DMS114 treated with DMSO at 0.1 percent for 48 hours (cell line): ENCODE data around the gene EOGT.

Source experiments
- DNase-seq: peaks from one replicate; lab custom pipeline; 2025; ENCODE audit not compliant: unreplicated experiment; lab: John Stamatoyannopoulos, UW

The EOGT gene

GRCh38 chr3:69009559-69010410, 3.7 kb downstream of the EOGT start:
- DNase-seq: no peak

GRCh38 chr3:69008980-69009379, 4.5 kb downstream of the EOGT start:
- DNase-seq: no peak

GRCh38 chr3:69005791-69006482, 7.5 kb downstream of the EOGT start:
- DNase-seq: no peak

- no peak for DNase-seq
Measured at GRCh38 chr3:69005071-69005790, 8.3 kb downstream of the EOGT start.

GRCh38 chr3:69004138-69004537, 9.3 kb downstream of the EOGT start:
- no peak for DNase-seq

- DNase-seq: no peak
Measured at GRCh38 chr3:68999605-69000004, 13.9 kb downstream of the EOGT start.

GRCh38 chr3:68999158-68999557, 14.3 kb downstream of the EOGT start:
- no peak for DNase-seq

- DNase-seq: no peak
Measured at GRCh38 chr3:68997887-68998286, 15.6 kb downstream of the EOGT start.

GRCh38 chr3:68996356-68996995, 17.0 kb downstream of the EOGT start:
- DNase-seq: no peak

GRCh38 chr3:68988740-68989139, 24.7 kb downstream of the EOGT start:
- DNase-seq: no peak

- no peak for DNase-seq
Measured at GRCh38 chr3:68987322-68987721, 26.2 kb downstream of the EOGT start.

GRCh38 chr3:68986496-68987208, 26.8 kb downstream of the EOGT start:
- no peak for DNase-seq

- no peak for DNase-seq
Measured at GRCh38 chr3:68985146-68985790, 28.2 kb downstream of the EOGT start.

GRCh38 chr3:68984011-68984530, 29.4 kb downstream of the EOGT start:
- no peak for DNase-seq

GRCh38 chr3:68977486-68978167, 35.9 kb downstream of the EOGT start:
- no peak for DNase-seq

- no peak for DNase-seq
Measured at GRCh38 chr3:68974711-68975110, 38.8 kb downstream of the EOGT start.

- DNase-seq: no peak
Measured at GRCh38 chr3:68973639-68974038, 39.8 kb downstream of the EOGT start.

- DNase-seq: peak; percentile 31
Measured at GRCh38 chr3:68972358-68972979, 41.0 kb downstream of the EOGT start.

GRCh38 chr3:68964694-68965093, 48.8 kb downstream of the EOGT start:
- no peak for DNase-seq
